HEK293 (cell line): ENCODE measurements around the gene MRNIP.

Experiments used
- CTCF ChIA-PET: fragments of 350-600 bp; formaldehyde crosslinking; extraction: SDS; loops from one replicate; lab custom pipeline; 2021; ENCODE audit warnings: antibody characterized with exemption; lab: Yijun Ruan, JAX
- POLR2A ChIA-PET: fragments of 300-600 bp; formaldehyde crosslinking; extraction: SDS; loops from one replicate; lab custom pipeline; 2020; ENCODE audit warnings: antibody characterized with exemption, inconsistent platforms; lab: Yijun Ruan, JAX
- H3K27ac ChIP-seq: fragments of 200-500 bp; sonication (Bioruptor generic); 2 replicates; pipeline ENCODE4 v1.5.1; 2014; ENCODE audit warnings: low read depth, low read length, control low read depth, inconsistent platforms; ENCODE audit errors: extremely low read depth
- H3K36me3 ChIP-seq, 2 experiments: fragments of 200-500 bp in 1 of 2; sonication (Bioruptor generic) in 1 of 2; 1 replicate in 1 of 2; 2 replicates in 1 of 2; pipeline ENCODE4 v1.5.1; 2014 to 2017; ENCODE audit warnings: inconsistent platforms in 2 of 2, low read length in 2 of 2; ENCODE audit not compliant: control insufficient read depth in 2 of 2, insufficient read depth in 1 of 2
- H3K4me1 ChIP-seq: fragments of 200-500 bp; sonication (Bioruptor generic); 2 replicates; pipeline ENCODE4 v1.5.1; 2014; ENCODE audit warnings: mild to moderate bottlenecking, low read length, inconsistent platforms; ENCODE audit not compliant: control insufficient read depth, insufficient read depth
- H3K4me3 ChIP-seq: 2 replicates; pipeline ENCODE4 v1.5.1; 2011; ENCODE audit warnings: low read depth, mild to moderate bottlenecking, control low read depth, low read length, moderate library complexity
- H3K9me3 ChIP-seq: fragments of 200-500 bp; sonication (Bioruptor generic); 2 replicates; pipeline ENCODE4 v1.5.1; 2014; ENCODE audit warnings: low read depth, low read length, inconsistent platforms; ENCODE audit not compliant: control insufficient read depth, insufficient read depth
- GLI2 ChIP-seq: fragments of 450-650 bp; formaldehyde crosslinking; IDR thresholded peaks from 2 replicates; pipeline ENCODE4; 2017; ENCODE audit warnings: missing biosample characterization, missing genetic modification characterization, low read depth, borderline replicate concordance
- GLIS1 ChIP-seq: fragments of 450-650 bp; formaldehyde crosslinking; IDR thresholded peaks from 2 replicates; pipeline ENCODE4 v1.5.1; 2016; ENCODE audit warnings: missing biosample characterization, missing genetic modification characterization
- GLIS2 ChIP-seq: fragments of 450-650 bp; formaldehyde crosslinking; IDR thresholded peaks from 2 replicates; pipeline ENCODE4 v1.5.1; 2016; ENCODE audit warnings: missing biosample characterization, missing genetic modification characterization
- KLF9 ChIP-seq: fragments of 450-650 bp; formaldehyde crosslinking; IDR thresholded peaks from 2 replicates; pipeline ENCODE4 v1.5.1; 2016; ENCODE audit warnings: missing biosample characterization, missing genetic modification characterization, low read depth
- MZF1 ChIP-seq: fragments of 450-650 bp; formaldehyde crosslinking; IDR thresholded peaks from 2 replicates; pipeline ENCODE4 v1.5.1; 2017; ENCODE audit warnings: missing biosample characterization, missing genetic modification characterization, borderline replicate concordance
- ZBTB1 ChIP-seq: fragments of 450-650 bp; formaldehyde crosslinking; IDR thresholded peaks from 2 replicates; pipeline ENCODE4 v1.5.1; 2016; ENCODE audit warnings: missing biosample characterization, missing genetic modification characterization
- ZBTB26 ChIP-seq: fragments of 450-650 bp; formaldehyde crosslinking; optimal IDR thresholded peaks from 2 replicates; pipeline ENCODE3; 2016; ENCODE audit warnings: missing biosample characterization, mild to moderate bottlenecking, missing genetic modification characterization
- ZFP37 ChIP-seq: fragments of 450-650 bp; formaldehyde crosslinking; IDR thresholded peaks from 2 replicates; pipeline ENCODE4 v1.5.1; 2016; ENCODE audit warnings: missing biosample characterization, missing genetic modification characterization
- ZNF140 ChIP-seq: fragments of 450-650 bp; formaldehyde crosslinking; IDR thresholded peaks from 2 replicates; pipeline ENCODE4 v1.5.1; 2016; ENCODE audit warnings: missing biosample characterization, missing genetic modification characterization
- ZNF23 ChIP-seq: fragments of 450-650 bp; formaldehyde crosslinking; IDR thresholded peaks from 2 replicates; pipeline ENCODE4 v1.5.1; 2016; ENCODE audit warnings: missing biosample characterization, missing genetic modification characterization, borderline replicate concordance
- ZNF292 ChIP-seq: fragments of 450-650 bp; formaldehyde crosslinking; IDR thresholded peaks from 2 replicates; pipeline ENCODE4 v1.5.1; 2016; ENCODE audit warnings: low read depth, missing biosample characterization, missing genetic modification characterization, borderline replicate concordance
- ZNF350 ChIP-seq: fragments of 450-650 bp; formaldehyde crosslinking; IDR thresholded peaks from 2 replicates; pipeline ENCODE4 v1.5.0; 2017; ENCODE audit warnings: missing biosample characterization, mild to moderate bottlenecking, missing genetic modification characterization
- ZNF354C ChIP-seq: fragments of 450-650 bp; formaldehyde crosslinking; IDR thresholded peaks from 2 replicates; pipeline ENCODE4 v1.5.1; 2016; ENCODE audit warnings: missing biosample characterization, missing genetic modification characterization, low read depth, borderline replicate concordance
- ZNF433 ChIP-seq: fragments of 450-650 bp; formaldehyde crosslinking; IDR thresholded peaks from 2 replicates; pipeline ENCODE4 v1.5.1; 2016; ENCODE audit warnings: missing biosample characterization, missing genetic modification characterization, low read depth
- ZNF514 ChIP-seq: fragments of 450-650 bp; formaldehyde crosslinking; IDR thresholded peaks from 2 replicates; pipeline ENCODE4 v1.5.1; 2016; ENCODE audit warnings: missing biosample characterization, missing genetic modification characterization
- ZNF549 ChIP-seq: fragments of 450-650 bp; IDR thresholded peaks from 2 replicates; pipeline ENCODE4 v1.5.1; 2018; ENCODE audit warnings: missing biosample characterization, missing genetic modification characterization, mild to moderate bottlenecking, inconsistent platforms, moderate library complexity
- ZNF658 ChIP-seq: fragments of 450-650 bp; formaldehyde crosslinking; IDR thresholded peaks from 2 replicates; pipeline ENCODE4; 2016; ENCODE audit warnings: missing biosample characterization, missing genetic modification characterization
- ZNF660 ChIP-seq: fragments of 450-650 bp; IDR thresholded peaks from 2 replicates; pipeline ENCODE4 v1.5.1; 2018; ENCODE audit warnings: missing biosample characterization, mild to moderate bottlenecking, missing genetic modification characterization
- ZNF704 ChIP-seq: fragments of 450-650 bp; formaldehyde crosslinking; IDR thresholded peaks from 2 replicates; pipeline ENCODE4 v1.5.1; 2016; ENCODE audit warnings: missing biosample characterization, missing genetic modification characterization
- TF ChIP-seq, protein P1 (sequence below): fragments of 450-650 bp; formaldehyde crosslinking; IDR thresholded peaks from 2 replicates; pipeline ENCODE4 v1.5.1; 2016; ENCODE audit warnings: missing biosample characterization, missing genetic modification characterization

MRNIP gene

DNA sequence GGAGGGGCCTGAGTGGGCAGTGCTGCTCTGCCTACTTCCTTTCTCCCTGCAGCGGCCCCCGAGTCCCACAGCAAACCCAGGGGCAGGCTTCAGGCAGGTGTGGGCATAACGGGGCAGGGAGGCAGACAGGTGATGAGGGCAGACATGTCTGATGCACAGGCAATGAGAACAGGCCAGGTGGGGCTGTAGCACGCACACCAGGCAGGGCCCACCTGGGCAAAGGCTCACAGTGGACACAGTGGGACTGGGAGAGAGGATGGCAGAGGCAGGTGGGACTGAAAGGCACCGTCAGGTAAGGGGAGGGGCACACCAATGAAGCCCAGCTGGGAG is 59.0 kb downstream of the MRNIP start:
- ChIA-PET POLR2A (no interaction called here), CTCF (interaction anchor here (1.1 kb wide), 1 partner anchor 36 kb away, joined by 4 read pairs; no protein-coding TSS in a partner anchor)
- peaks cover 16% of the 10 kb centered on the region for H3K4me1 ChIP-seq
- H3K4me3 ChIP-seq, result no peak overlapping the region
- peaks cover 0 to 63% of the 10 kb centered on the region in 2 experiments; a peak in 1 of 3 replicates for H3K36me3 ChIP-seq
- no peak overlapping the region for H3K27ac ChIP-seq
- H3K9me3 ChIP-seq, result no peaks in the 10 kb centered on the region
- TF ChIP-seq ZNF660 (no peak), ZNF704 (tag by site-specific recombination) (no peak), ZNF549 (no peak), ZNF514 (tag by site-specific recombination) (no peak), GLIS1 (tag by site-specific recombination) (no peak), ZBTB26 (tag by site-specific recombination) (no peak), ZNF354C (tag by site-specific recombination) (no peak), ZBTB1 (tag by site-specific recombination) (no peak), ZNF350 (no peak), ZNF658 (tag by site-specific recombination) (no peak), ZNF23 (tag by site-specific recombination) (no peak), GLI2 (tag by site-specific recombination) (no peak)
- TF ChIP-seq, all 188 proteins: peak for 0

DNA sequence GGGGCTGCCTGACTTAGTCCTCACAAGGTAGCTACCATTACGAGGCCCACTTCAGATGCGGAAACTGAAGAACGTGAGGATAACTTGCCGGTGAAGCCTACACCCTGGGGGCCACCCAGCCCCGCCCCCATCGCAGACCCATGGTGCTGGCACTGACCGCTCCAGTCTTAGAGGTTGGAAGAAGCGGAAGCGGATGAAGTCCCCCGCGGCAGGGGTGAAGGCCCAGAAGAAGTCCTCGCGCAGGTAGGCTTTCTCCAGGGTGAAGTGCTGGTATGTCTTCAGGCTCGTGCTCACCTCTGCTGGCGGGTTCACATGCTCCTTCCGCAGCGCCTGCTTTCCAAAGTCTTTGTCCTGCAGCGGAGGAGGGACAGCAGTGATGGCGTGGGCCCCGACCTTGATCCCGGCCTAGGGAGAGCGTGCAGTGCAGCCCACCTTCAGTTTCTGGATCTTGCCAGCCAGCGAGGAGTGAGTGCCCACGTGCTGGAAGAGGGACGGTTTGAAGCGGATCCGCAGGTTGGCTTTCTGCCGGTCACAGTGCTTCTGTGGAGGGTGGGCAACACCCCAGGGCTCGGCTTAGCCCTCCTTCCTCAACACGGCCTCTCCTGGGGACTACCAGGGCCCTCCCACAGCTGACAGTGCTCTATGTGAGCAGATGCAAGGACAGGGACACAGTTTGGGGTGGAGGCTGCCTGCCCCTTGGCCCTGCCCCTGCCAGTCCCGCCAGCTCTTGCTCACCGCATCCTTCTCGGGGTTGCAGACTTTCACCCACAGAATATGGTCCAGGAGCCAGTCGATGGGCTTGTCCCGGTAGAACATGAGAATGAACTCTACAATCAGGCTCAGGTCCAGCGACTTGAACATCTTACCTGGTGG is 59.6 kb downstream of the MRNIP start:
- TF ChIP-seq ZFP37 (no peak), ZNF292 (tag by site-specific recombination) (no peak), KLF9 (no peak), ZNF140 (tag by site-specific recombination) (no peak), GLIS2 (tag by site-specific recombination) (0 out of 2 replicates have a peak, but pooled peaks have one; percentile 2), ZNF433 (tag by site-specific recombination) (no peak), MZF1 (tag by site-specific recombination) (no peak)
- TF ChIP-seq, protein P1, sequence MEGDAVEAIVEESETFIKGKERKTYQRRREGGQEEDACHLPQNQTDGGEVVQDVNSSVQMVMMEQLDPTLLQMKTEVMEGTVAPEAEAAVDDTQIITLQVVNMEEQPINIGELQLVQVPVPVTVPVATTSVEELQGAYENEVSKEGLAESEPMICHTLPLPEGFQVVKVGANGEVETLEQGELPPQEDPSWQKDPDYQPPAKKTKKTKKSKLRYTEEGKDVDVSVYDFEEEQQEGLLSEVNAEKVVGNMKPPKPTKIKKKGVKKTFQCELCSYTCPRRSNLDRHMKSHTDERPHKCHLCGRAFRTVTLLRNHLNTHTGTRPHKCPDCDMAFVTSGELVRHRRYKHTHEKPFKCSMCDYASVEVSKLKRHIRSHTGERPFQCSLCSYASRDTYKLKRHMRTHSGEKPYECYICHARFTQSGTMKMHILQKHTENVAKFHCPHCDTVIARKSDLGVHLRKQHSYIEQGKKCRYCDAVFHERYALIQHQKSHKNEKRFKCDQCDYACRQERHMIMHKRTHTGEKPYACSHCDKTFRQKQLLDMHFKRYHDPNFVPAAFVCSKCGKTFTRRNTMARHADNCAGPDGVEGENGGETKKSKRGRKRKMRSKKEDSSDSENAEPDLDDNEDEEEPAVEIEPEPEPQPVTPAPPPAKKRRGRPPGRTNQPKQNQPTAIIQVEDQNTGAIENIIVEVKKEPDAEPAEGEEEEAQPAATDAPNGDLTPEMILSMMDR (tag by site-specific recombination), result no peak
- TF ChIP-seq, all 188 proteins: peak for 1
- ChIA-PET CTCF (interaction anchor here (0.6 kb wide), 1 partner anchor 10 kb away, joined by 4 read pairs; no protein-coding TSS in a partner anchor), POLR2A (no interaction called here)
- no peaks in the 10 kb centered on the region for H3K9me3 ChIP-seq
- no peak overlapping the region for H3K4me3 ChIP-seq
- no peak overlapping the region for H3K27ac ChIP-seq
- H3K4me1 ChIP-seq, result peaks cover 11% of the 10 kb centered on the region
- H3K36me3 ChIP-seq, result peaks cover 0 to 61% of the 10 kb centered on the region in 2 experiments; a peak in 1 of 3 replicates
